Measurements from ENCODE around the gene PPP2R5A.

GRCh38 chr1:212359794-212360479, 74.7 kb downstream of the PPP2R5A start:
- no peak for TF ChIP-seq CTCF (IDR thresholded peaks at IDR 0.05; ENCODE audit: poor library complexity)
- no peak for TF ChIP-seq EZH2phosphoT487 (IDR thresholded peaks at IDR 0.05; ENCODE audit: low read depth, severe bottlenecking, unreplicated experiment)
- TF ChIP-seq EZH2 (IDR thresholded peaks at IDR 0.05; ENCODE audit: borderline replicate concordance) = no peak
